ENCODE measurements around the gene PAOX.

DNA sequence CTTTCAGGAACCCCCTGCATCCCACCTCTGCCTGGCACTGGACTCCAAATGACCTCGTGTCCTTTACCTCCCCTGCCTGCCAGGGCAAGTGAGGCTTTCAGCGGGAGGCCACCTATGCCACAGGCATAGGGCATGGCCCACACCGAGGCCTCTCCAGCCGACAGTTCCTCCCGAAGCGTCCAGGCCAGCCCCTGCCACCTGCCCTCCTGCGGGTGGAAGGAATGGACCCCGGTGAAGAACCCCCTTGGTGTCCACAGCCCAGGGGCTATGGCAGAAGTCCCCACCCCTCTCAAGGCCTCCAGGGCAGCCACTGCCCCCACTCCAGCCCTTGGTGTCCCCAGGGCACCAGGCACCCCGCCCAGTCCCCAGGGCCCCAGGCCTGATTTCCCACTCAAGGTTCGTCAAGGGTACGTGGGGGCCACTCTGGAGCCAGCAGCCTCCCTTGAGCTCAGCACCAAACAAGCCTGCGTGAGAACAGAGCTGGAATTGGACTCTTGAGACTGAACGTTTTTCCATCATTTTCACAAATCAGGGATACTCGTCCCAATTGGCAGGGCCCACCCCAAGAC is 24.3 kb upstream of the PAOX start:
- TF ChIP-seq MAX (IDR thresholded peaks at IDR 0.05) (no peak), RAD21 (IDR thresholded peaks at IDR 0.05; ENCODE audit: low read depth) (no peak), YY1 (IDR thresholded peaks at IDR 0.05; ENCODE audit: low read depth) (no peak), EP300 (IDR thresholded peaks at IDR 0.05; ENCODE audit: borderline replicate concordance) (no peak), FOXM1 (IDR thresholded peaks at IDR 0.05; ENCODE audit: borderline replicate concordance, low read depth) (no peak), USF1 (IDR thresholded peaks at IDR 0.05) (no peak), REST (IDR thresholded peaks at IDR 0.05; ENCODE audit: low read depth) (no peak), TEAD4 (IDR thresholded peaks at IDR 0.05) (no peak), EGR1 (IDR thresholded peaks at IDR 0.05) (no peak)

Measured in Ishikawa (cell line).